Effector CD8-positive, alpha-beta T cell (primary cell): Measurements from ENCODE around the gene NANOGP8.

Experiments
- DNase-seq: peaks from one replicate; lab custom pipeline; 2025; lab: John Stamatoyannopoulos, UW

NANOGP8 gene

DNA sequence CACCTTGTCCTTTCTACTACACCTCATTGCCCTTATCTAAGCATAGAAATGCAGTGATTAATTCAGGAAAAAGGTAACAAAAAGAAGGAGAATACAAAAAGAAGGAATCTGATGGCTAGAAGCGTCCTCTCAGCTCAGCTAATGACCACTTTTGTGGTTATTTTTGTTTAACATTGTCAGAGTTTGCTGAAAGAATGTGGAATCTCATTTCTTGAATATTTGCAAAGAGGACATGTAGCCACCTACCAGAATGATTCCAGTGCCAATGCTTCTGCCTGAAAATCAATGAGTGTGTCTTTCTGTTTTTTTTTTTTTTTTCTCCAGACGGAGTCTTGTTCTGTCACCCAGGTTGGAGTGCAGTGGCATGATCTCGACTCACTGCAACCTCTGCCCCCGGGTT lies 24.5 kb downstream of the NANOGP8 start:
- DNase-seq = no peak

DNA sequence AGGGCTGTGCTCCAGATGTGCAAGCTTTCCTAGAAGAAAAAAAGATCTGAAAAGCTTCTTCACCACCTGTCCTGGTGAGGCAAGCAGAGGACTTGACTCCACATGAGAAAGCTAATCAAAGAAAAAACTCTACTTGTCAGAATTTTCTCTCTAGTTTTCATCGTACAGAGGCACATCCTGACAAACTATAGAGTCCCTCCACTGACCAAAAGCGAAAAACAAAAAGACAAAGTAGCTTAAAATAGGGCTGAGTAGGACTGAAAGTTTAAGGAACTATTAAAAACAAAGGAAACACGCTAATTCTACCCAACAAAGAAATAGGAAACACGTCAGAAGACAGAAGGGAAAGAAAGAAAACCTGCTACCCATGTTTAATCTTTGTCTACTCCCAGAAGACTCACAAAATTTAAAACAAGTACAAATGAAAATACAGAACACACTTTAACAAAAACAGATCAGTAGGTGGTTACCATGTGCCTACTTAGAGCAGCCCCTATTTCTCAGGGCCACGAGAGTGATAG lies 26.5 kb downstream of the NANOGP8 start:
- DNase-seq = no peak

DNA sequence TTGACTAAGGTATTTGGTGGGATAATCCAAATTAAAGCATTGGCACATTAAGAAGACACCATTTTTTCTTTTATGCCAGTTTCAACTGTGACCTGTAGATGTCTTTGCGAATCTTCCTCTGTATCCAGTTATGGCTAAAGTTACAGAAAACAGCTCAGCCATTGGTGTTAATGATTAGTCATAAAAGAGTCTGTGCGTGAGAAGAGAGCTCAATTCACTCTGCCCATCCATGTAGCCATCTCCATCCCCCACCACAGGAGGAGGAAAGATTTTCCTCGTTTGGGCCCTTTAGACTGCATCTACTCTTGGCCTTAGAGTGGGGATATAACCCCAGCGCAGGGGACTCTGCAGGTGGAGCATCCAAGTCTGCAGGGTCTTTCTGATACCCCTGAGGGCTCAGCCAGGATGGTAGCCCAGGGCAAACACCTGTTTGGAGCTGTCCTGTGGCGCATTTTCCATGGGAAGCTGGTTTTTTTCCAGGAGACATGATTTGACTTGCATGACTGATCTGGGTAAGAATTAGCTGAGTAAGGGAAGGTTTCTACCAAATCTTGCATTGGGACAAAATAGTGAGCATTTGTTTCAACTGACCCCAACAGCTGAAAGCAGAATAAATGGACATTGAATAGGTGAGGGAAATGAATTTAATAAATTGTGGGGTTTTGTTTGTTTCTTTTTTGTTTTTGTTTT lies 29.5 kb downstream of the NANOGP8 start:
- DNase-seq = no peak

GRCh38 chr15:35054380-35054779 lies 30.7 kb downstream of the NANOGP8 start:
- no peak for DNase-seq

GRCh38 chr15:35047996-35048395 lies 37.1 kb downstream of the NANOGP8 start:
- DNase-seq = no peak

- DNase-seq = no peak
Observed at GRCh38 chr15:35047528-35047927, 37.6 kb downstream of the NANOGP8 start.

DNA sequence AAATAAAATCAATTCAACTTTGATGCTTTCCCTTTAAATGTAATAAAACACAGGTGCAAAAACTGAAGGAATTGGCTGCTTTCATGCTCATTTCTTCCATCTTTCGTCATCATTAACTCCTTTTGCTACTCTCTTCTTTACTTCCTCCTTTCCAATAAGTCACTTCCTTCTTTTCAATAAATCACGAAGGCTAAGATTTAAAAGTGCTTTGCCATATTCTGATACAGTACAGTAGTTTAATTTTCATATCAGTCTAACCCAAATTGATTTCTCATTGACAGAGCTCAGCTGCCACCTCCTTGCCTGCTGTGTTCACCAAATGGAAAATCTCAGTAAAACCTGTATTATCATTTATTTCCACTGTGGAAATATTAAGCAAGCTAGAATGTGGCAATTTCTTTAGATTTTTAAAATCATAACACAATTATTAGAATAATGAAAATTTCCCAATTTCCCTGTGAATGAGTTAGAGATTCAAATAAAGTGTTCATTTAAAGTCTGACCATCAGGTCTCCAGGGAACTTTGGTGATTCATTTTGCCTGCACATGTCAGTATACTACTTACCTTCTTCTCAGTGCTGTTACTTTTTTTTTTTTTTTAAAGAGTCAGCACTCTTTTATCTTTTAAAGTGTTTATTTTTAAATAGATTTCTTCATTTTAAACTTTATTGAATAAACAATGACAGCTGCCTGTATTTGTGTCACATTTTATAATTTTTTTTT lies 41.6 kb downstream of the NANOGP8 start:
- DNase-seq = no peak

DNA sequence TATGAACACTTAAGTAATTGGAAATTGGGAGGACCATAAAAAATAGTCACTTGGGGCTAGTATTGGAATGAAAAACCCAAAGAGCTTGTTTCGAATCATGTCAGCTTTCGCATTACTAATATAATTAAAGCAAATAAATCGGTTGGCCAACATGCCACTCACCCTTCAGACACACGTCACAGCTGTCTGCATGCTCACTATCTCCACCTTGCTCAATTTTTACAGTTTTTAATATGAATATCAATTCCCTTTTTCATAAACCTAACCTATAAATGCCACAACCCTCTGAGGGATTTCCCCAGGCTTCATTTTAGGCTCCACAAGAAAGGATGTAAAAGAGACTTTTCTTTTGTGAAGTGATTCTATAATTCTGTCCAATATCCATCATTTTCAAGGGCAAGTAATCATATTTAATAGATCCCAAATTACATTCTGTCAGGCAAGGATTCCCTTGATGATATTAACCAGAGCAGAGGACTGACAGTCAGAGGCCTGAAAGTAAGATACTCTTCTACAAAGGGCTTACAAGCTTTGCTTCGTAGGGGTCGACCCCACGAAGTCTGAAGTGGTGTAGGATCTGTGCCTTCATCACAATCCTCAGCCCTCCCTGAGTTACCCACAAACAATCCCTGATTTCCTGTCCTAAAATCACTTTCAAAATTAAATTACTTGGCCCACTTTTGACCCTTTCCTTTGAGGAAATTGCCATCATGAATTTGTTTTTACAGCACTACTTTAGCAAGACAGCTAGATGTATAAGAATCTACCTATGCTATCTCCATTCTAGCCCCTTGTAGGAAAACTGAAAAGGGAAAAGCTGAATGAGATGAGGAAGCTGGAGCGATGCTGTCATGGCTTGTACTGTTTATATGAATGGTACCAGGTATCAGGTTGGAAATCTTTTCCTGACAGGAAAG lies 44.5 kb downstream of the NANOGP8 start:
- no peak for DNase-seq

- no peak for DNase-seq
Observed at GRCh38 chr15:35038626-35039451, 46.3 kb downstream of the NANOGP8 start.
